Gastrocnemius medialis (tissue), 4 donors: ENCODE data around the gene ZDHHC12.

Experiments used
- CTCF ChIP-seq, 5 experiments: fragments of 450-650 bp in 3 of 5; fragments of 200-600 bp in 2 of 5; sonication (generic) in 2 of 5; IDR thresholded peaks in 4 of 5; conservative IDR thresholded peaks in 1 of 5; 1 replicate in 4 of 5; 2 replicates in 1 of 5; pipeline ENCODE4 v1.5.1; 2016 to 2019; ENCODE audit warnings: antibody characterized with exemption in 5 of 5, mild to moderate bottlenecking in 3 of 5, moderate library complexity in 3 of 5
- POLR2A ChIP-seq, 2 donors: fragments of 450-650 bp; IDR thresholded peaks; one replicate each; pipeline ENCODE4 v1.6.1; 2017; ENCODE audit warnings: antibody characterized with exemption in 2 of 2, mild to moderate bottlenecking in 2 of 2, moderate library complexity in 2 of 2

GRCh38 chr9:128702949-128703615 is 20.8 kb downstream of the ZDHHC12 start:
- no peak for TF ChIP-seq CTCF (IDR thresholded peaks at IDR 0.05 in 4 of 5, conservative IDR thresholded peaks at IDR 0.05 in 1 of 5)
- no peak for TF ChIP-seq POLR2A (IDR thresholded peaks at IDR 0.05)
